ENCODE data around the gene PPIB. TPM values are rescaled to one million over a fixed set of nuclear protein-coding genes. Genes with fewer than 3 reads are reported as not detected.

Gene PPIB
- 1,045 and 1,505 TPM in 2 replicates for total RNA-seq

DNA sequence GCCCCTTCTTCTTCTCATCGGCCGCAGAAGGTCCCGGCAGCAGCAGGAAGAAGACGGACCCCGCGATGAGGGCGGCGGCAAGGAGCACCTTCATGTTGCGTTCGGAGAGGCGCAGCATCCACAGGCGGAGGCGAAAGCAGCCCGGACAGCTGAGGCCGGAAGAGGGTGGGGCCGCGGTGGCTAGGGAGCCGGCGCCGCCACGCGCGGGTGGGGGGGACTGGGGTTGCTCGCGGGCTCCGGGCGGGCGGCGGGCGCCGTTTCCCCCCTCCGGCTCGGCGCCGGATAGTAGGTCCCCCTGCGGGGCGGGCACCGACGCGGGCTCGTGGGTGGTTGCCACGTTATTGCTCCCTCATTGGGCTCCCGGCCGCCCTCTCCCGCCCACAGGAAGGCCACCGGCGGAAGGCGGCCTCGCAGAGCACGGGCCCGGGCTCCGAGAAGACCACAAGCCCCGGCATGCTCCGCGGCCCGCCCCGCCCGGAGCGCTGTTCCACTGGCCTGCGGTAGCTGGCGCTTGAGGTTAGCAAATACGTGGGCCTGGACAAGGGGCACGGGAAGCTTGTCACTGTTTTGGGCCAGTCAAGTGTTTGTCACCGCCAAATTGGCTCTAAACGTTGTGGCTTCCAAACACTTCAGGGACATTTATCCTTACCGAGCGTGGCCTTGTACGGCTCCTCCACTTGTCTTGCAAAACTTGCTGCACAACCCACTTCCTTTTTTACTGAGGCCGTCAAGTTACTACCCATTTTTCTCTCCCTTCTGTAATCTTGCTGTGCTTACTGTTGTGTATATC, at the start of gene PPIB:
Gene PPIB (minus strand): TSS at position 154 of the 790 bp plus-strand sequence. CDS start 36 bp downstream, at position 118.

DNA sequence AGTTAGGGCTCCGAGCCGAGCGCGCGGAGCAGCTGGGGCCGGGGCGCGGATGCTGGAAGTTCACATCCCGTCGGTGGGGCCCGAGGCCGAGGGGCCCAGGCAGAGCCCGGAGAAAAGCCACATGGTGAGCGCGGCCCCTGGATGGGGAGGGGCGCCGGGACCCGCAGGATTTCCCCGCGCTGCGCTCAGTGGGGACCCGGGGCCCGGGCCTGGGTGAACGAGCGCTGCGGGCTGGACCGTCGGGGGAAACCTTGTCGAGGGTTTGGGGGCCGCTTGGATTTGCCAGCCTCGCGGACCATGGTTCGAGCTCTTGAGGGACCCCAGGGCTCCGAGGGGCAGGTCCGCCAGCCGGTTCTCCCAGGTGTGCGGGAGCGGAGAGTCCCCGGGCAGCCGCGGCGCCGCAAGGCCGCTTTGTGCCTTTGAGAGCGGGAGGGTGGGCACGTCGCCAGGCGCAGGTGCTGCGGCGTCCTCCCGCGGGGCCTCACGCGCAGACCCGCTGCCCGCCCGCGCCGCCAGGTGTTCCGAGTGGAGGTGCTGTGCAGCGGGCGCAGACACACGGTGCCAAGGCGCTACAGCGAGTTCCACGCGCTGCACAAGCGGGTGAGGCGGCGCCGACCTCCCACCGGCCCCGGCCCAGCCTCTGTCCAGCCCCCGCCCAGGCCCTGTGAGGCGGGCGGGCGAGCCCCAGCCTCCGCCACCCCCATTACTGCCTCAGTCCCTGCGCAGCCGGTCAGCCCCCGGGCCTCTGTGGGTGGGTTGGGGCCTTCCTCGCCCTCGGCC, 10.9 kb downstream of the PPIB start, which contains the start of gene SNX22:
Gene SNX22 (plus strand): TSS at position 5 of the 780 bp plus-strand sequence. CDS start 45 bp downstream, at position 50.

Other genes with a start within 250 kb of the PPIB start
- gene DAPK2, start 116.5 kb downstream of the PPIB start, total RNA-seq, result 4.2 and 5.8 TPM in 2 replicates
- gene CIAO2A, start 69.2 kb downstream of the PPIB start, total RNA-seq, result 79.6 and 80.0 TPM in 2 replicates
- gene SNX1, start 67.0 kb downstream of the PPIB start, total RNA-seq, result 57.8 and 66.7 TPM in 2 replicates
- gene SNX22, start 11.3 kb downstream of the PPIB start, total RNA-seq, result 0.33 and 0.87 TPM in 2 replicates
- 28.3 and 31.7 TPM in 2 replicates for gene CSNK1G1, start 193.2 kb upstream of the PPIB start, total RNA-seq
- gene PCLAF, start 218.4 kb upstream of the PPIB start, total RNA-seq, result 25.0 and 44.9 TPM in 2 replicates
- 11.6 and 14.5 TPM in 2 replicates for gene TRIP4, start 224.8 kb upstream of the PPIB start, total RNA-seq